Measurements from ENCODE around the gene SFT2D1. TPM values are rescaled to one million over a fixed set of nuclear protein-coding genes. Genes with fewer than 3 reads are reported as not detected.

Gene SFT2D1
- total RNA-seq, 1 experiment from 2014 or later, result 39.5 TPM

GRCh38 chr6:166306378-166307081 is 35.8 kb downstream of the SFT2D1 start:
- Mint-ChIP-seq H3K36me3 (ENCODE audit: insufficient read depth, unreplicated experiment) (no peaks in the 10 kb centered on the region), H3K27ac (ENCODE audit: low read depth, unreplicated experiment) (no peak overlapping the region), H3K27me3 (ENCODE audit: insufficient read depth, unreplicated experiment) (peaks cover 10% of the 10 kb centered on the region), H3K4me1 (ENCODE audit: insufficient read depth, unreplicated experiment) (peaks cover 7% of the 10 kb centered on the region), H3K9me3 (ENCODE audit: unreplicated experiment) (no peaks in the 10 kb centered on the region), H3K4me3 (ENCODE audit: unreplicated experiment) (no peak overlapping the region)
- TF ChIP-seq CTCF (IDR thresholded peaks at IDR 0.05; ENCODE audit: unreplicated experiment), result no peak
- CTCF ChIA-PET, result no interaction called here
- POLR2A ChIA-PET, result no interaction called here
- intact Hi-C loops (cut with micrococcal nuclease), result no loop called here
- DNase-seq (ENCODE audit: unreplicated experiment), result no peak
- BruUV-seq (replicated peaks), result no TSS peak

GRCh38 chr6:166305562-166306117 is 36.7 kb downstream of the SFT2D1 start:
- no peak overlapping the region for H3K27ac Mint-ChIP-seq (ENCODE audit: low read depth, unreplicated experiment)
- intact Hi-C loops (cut with micrococcal nuclease), result no loop called here
- DNase-seq (ENCODE audit: unreplicated experiment), result no peak

GRCh38 chr6:166304106-166304505 is 38.2 kb downstream of the SFT2D1 start:
- POLR2A ChIA-PET, result no interaction called here
- H3K36me3 Mint-ChIP-seq (ENCODE audit: insufficient read depth, unreplicated experiment), result no peaks in the 10 kb centered on the region
- H3K27ac Mint-ChIP-seq (ENCODE audit: low read depth, unreplicated experiment), result no peak overlapping the region
- BruUV-seq (replicated peaks), result no TSS peak
- DNase-seq (ENCODE audit: unreplicated experiment), result no peak
- H3K9me3 Mint-ChIP-seq (ENCODE audit: unreplicated experiment), result no peaks in the 10 kb centered on the region
- CTCF ChIA-PET, result interaction anchor here (0.5 to 1.4 kb wide), 3 partner anchors 28 to 685 kb away, joined by 3 read pairs; no protein-coding TSS in a partner anchor
- TF ChIP-seq CTCF (IDR thresholded peaks at IDR 0.05; ENCODE audit: unreplicated experiment), result no peak
- peaks cover 7% of the 10 kb centered on the region for H3K4me1 Mint-ChIP-seq (ENCODE audit: insufficient read depth, unreplicated experiment)
- intact Hi-C loops (cut with micrococcal nuclease), result no loop called here
- no peak overlapping the region for H3K4me3 Mint-ChIP-seq (ENCODE audit: unreplicated experiment)
- peaks cover 10% of the 10 kb centered on the region for H3K27me3 Mint-ChIP-seq (ENCODE audit: insufficient read depth, unreplicated experiment)

More at GRCh38 chr6:166305562-166306117, 36.7 kb downstream of the SFT2D1 start:
- no peaks in the 10 kb centered on the region for H3K9me3 Mint-ChIP-seq (ENCODE audit: unreplicated experiment)
- ChIA-PET CTCF (interaction anchor here (0.7 to 1.3 kb wide), 2 partner anchors 95 to 139 kb away, joined by 4 read pairs; no protein-coding TSS in a partner anchor), POLR2A (no interaction called here)
- peaks cover 7% of the 10 kb centered on the region for H3K4me1 Mint-ChIP-seq (ENCODE audit: insufficient read depth, unreplicated experiment)
- no peak for TF ChIP-seq CTCF (IDR thresholded peaks at IDR 0.05; ENCODE audit: unreplicated experiment)
- H3K27me3 Mint-ChIP-seq (ENCODE audit: insufficient read depth, unreplicated experiment), result peaks cover 10% of the 10 kb centered on the region
- BruUV-seq (replicated peaks), result no TSS peak
- no peak overlapping the region for H3K4me3 Mint-ChIP-seq (ENCODE audit: unreplicated experiment)
- no peaks in the 10 kb centered on the region for H3K36me3 Mint-ChIP-seq (ENCODE audit: insufficient read depth, unreplicated experiment)

- no TSS peak for BruUV-seq (replicated peaks)
- peaks cover 29% of the 10 kb centered on the region for H3K27me3 Mint-ChIP-seq (ENCODE audit: insufficient read depth, unreplicated experiment)
- no peak for DNase-seq (ENCODE audit: unreplicated experiment)
Measured at GRCh38 chr6:166301611-166302529, 40.5 kb downstream of the SFT2D1 start.

More at GRCh38 chr6:166301611-166302529, 40.5 kb downstream of the SFT2D1 start:
- H3K36me3 Mint-ChIP-seq (ENCODE audit: insufficient read depth, unreplicated experiment), result no peaks in the 10 kb centered on the region
- POLR2A ChIA-PET, result interaction anchor here (1.2 kb wide), 1 partner anchor 40 kb away, joined by 3 read pairs; no protein-coding TSS in a partner anchor
- H3K27ac Mint-ChIP-seq (ENCODE audit: low read depth, unreplicated experiment), result no peak overlapping the region
- no peak overlapping the region for H3K4me3 Mint-ChIP-seq (ENCODE audit: unreplicated experiment)
- peaks cover 7% of the 10 kb centered on the region for H3K4me1 Mint-ChIP-seq (ENCODE audit: insufficient read depth, unreplicated experiment)
- no peaks in the 10 kb centered on the region for H3K9me3 Mint-ChIP-seq (ENCODE audit: unreplicated experiment)
- no peak for TF ChIP-seq CTCF (IDR thresholded peaks at IDR 0.05; ENCODE audit: unreplicated experiment)
- intact Hi-C loops (cut with micrococcal nuclease), result no loop called here
- CTCF ChIA-PET, result interaction anchor here (1.2 kb wide), 1 partner anchor 99 kb away, joined by 4 read pairs; no protein-coding TSS in a partner anchor
